ENCODE results near the gene NEAT1. TPM values are rescaled to one million over a fixed set of nuclear protein-coding genes. Genes with fewer than 3 reads are reported as not detected.
"Not testable (repeated sequence)": the region's sequence is repeated elsewhere in the genome, so short reads cannot be mapped to it uniquely, and the experiment has no call there.

The NEAT1 gene
- total RNA-seq, 1 experiment from 2014 or later: 12.4 TPM

- DNase-seq (ENCODE audit: low spot score): peak; percentile 66
- in situ Hi-C loops (cut with HindIII; ENCODE audit: low sequenced_read_pairs): no loop called here
Measured at GRCh38 chr11:65468874-65469333, 46.3 kb downstream of the NEAT1 start.

GRCh38 chr11:65470433-65471049, 47.9 kb downstream of the NEAT1 start:
- peak; percentile 47 for DNase-seq (ENCODE audit: low spot score)
- in situ Hi-C loops (cut with HindIII; ENCODE audit: low sequenced_read_pairs): no loop called here

GRCh38 chr11:65471447-65471891, 48.9 kb downstream of the NEAT1 start:
- in situ Hi-C loops (cut with HindIII; ENCODE audit: low sequenced_read_pairs): no loop called here
- peak; percentile 84 for DNase-seq (ENCODE audit: low spot score)

GRCh38 chr11:65472588-65473277, 50.1 kb downstream of the NEAT1 start:
- not testable (repeated sequence) for DNase-seq (ENCODE audit: low spot score)

GRCh38 chr11:65473278-65473860, 50.8 kb downstream of the NEAT1 start:
- in situ Hi-C loops (cut with HindIII; ENCODE audit: low sequenced_read_pairs): no loop called here

More at GRCh38 chr11:65472588-65473277, 50.1 kb downstream of the NEAT1 start:
- in situ Hi-C loops (cut with HindIII; ENCODE audit: low sequenced_read_pairs): not testable (repeated sequence)

GRCh38 chr11:65474864-65475263, 52.3 kb downstream of the NEAT1 start:
- no peak for DNase-seq (ENCODE audit: low spot score)
- in situ Hi-C loops (cut with HindIII; ENCODE audit: low sequenced_read_pairs): no loop called here

More at GRCh38 chr11:65473278-65473860, 50.8 kb downstream of the NEAT1 start:
- no peak for DNase-seq (ENCODE audit: low spot score)

GRCh38 chr11:65476632-65477148, 54.1 kb downstream of the NEAT1 start:
- DNase-seq (ENCODE audit: low spot score): peak; percentile 33
- in situ Hi-C loops (cut with HindIII; ENCODE audit: low sequenced_read_pairs): no loop called here

GRCh38 chr11:65477149-65477965, 54.8 kb downstream of the NEAT1 start:
- peak; percentile 96 for DNase-seq (ENCODE audit: low spot score)
- in situ Hi-C loops (cut with HindIII; ENCODE audit: low sequenced_read_pairs): no loop called here

GRCh38 chr11:65478388-65479183, 56.0 kb downstream of the NEAT1 start:
- in situ Hi-C loops (cut with HindIII; ENCODE audit: low sequenced_read_pairs): no loop called here
- peak; percentile 46 for DNase-seq (ENCODE audit: low spot score)

GRCh38 chr11:65479184-65480145, 56.9 kb downstream of the NEAT1 start:
- DNase-seq (ENCODE audit: low spot score): peak; percentile 77
- in situ Hi-C loops (cut with HindIII; ENCODE audit: low sequenced_read_pairs): no loop called here

- DNase-seq (ENCODE audit: low spot score): peak; percentile 52
- in situ Hi-C loops (cut with HindIII; ENCODE audit: low sequenced_read_pairs): no loop called here
Measured at GRCh38 chr11:65482306-65482850, 59.8 kb downstream of the NEAT1 start.

GRCh38 chr11:65485920-65486219, 63.3 kb downstream of the NEAT1 start:
- in situ Hi-C loops (cut with HindIII; ENCODE audit: low sequenced_read_pairs): no loop called here
- peak; percentile 70 for DNase-seq (ENCODE audit: low spot score)

- in situ Hi-C loops (cut with HindIII; ENCODE audit: low sequenced_read_pairs): no loop called here
- DNase-seq (ENCODE audit: low spot score): no peak
Measured at GRCh38 chr11:65486570-65487466, 64.2 kb downstream of the NEAT1 start.

- in situ Hi-C loops (cut with HindIII; ENCODE audit: low sequenced_read_pairs): no loop called here
- peak; percentile 100 for DNase-seq (ENCODE audit: low spot score)
Measured at GRCh38 chr11:65487467-65488272, 65.1 kb downstream of the NEAT1 start.

GRCh38 chr11:65488273-65489034, 65.9 kb downstream of the NEAT1 start:
- in situ Hi-C loops (cut with HindIII; ENCODE audit: low sequenced_read_pairs): no loop called here
- peak; percentile 74 for DNase-seq (ENCODE audit: low spot score)

Measured in G401 (cell line).